Hematopoietic multipotent progenitor cell treated with erythropoietin and hydrocortisone succinate and interleukin-3 and kit ligand, for 8 days (in vitro differentiated cells): Measurements from ENCODE around the gene THRAP3.
"Not testable (repeated sequence)": the region's sequence is repeated elsewhere in the genome, so short reads cannot be mapped to it uniquely, and the experiment has no call there.

Experiments used
- DNase-seq: peaks from one replicate; pipeline ENCODE4 v3.0.0-alpha.2; 2015

The THRAP3 gene

GRCh38 chr1:36208978-36209703, 15.1 kb upstream of the THRAP3 start:
- no peak for DNase-seq

DNA sequence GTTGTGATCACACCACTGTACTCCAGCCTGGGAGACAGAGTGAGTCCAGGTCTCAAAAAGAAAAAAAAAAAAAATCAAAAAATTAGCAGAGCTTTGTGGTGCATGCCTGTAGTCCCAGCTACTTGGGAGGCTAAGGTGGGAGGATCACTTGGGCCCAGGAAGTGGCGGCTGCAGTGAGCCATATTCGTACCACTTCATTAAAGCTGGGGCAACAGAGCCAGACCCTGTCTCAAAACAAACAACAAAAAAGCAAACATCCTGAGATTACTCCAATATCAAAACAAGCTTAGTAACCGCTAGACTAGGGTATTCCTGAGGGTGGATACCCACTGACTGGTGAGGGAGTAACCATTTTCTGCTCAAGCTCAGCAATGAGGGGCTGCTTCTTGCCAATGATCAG, 12.9 kb upstream of the THRAP3 start:
- no peak for DNase-seq

- no peak for DNase-seq
These were observed 12.4 kb upstream of the THRAP3 start for GRCh38 chr1:36211841-36212240.

DNA sequence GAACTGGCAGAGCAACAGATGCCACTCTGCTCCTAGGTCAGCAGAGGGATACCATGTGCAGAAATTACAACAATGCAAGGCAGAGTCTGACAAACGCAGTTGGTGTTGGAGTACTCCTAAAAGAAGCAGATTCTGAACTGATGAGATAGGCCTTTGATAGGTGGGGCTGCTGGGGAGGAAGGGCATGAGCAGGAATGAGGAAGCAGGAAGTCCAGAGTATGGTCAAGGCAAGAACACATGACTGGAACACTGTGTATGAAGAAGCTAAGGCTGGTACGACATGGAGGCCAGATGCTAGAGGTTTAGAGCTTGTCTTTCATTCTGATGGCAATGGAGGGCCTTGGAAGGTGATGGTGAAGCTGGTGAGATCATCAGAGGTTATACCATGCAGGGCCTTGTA, 11.5 kb upstream of the THRAP3 start:
- peak; percentile 32 for DNase-seq

GRCh38 chr1:36217670-36218069, 6.6 kb upstream of the THRAP3 start:
- DNase-seq, result peak; percentile 35

DNA sequence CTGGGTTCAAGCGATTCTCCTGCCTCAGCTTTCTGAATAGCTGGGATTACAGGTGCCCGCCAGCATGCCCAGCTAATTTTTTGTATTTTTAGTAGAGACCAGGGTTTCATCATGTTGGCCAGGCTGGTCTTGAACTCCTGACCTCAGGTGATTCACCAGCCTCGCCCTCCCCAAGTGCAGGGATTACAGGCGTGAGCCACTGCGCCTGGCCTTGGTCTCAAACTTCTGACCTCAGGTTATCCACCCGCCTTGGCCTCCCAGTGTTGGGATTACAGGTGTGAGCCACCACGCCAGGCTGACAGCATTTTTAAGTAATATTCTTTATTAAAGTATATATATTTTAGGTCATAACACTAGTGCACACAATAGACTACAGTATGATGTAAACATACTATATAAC, 2.3 kb upstream of the THRAP3 start:
- DNase-seq, result not testable (repeated sequence)

GRCh38 chr1:36222481-36223380, 1.5 kb upstream of the THRAP3 start:
- DNase-seq, result no peak

GRCh38 chr1:36223381-36223995, 755 bp upstream of the THRAP3 start:
- peak; percentile 83 for DNase-seq

- peak; percentile 92 for DNase-seq
These were observed 467 bp downstream of the THRAP3 start for GRCh38 chr1:36224537-36225282.

DNA sequence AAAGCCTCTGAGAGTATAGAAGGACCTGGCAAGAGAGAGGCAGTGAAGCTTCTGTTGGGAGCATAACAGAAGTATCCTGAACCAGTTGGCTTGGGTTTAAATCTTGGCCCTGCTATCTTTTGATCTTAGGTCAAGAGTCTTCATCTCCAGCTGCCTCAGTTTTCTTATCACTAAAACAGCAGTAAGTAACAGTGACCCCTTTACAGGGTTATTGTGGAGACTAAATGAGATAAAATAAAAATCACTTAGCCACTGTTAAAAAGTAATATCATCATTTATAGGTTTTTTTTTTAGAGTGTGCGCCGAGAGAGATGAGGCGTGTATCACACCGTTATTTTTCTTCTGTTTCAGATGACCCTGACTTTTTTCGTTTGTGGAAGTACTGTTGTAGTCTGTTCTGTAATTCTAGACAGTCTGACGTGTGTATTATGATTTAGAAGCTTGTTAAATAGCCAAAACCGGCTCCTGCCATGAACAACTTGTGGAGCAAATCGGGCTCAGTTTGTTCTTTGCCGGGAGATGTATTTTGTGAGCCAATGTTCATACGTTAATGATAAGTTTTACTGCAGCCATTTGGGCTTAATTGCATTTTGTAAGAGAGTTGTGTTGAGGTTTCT, 1.1 kb downstream of the THRAP3 start:
- DNase-seq, result peak; percentile 42

- DNase-seq, result not testable (repeated sequence)
These were observed 6.0 kb downstream of the THRAP3 start for GRCh38 chr1:36230279-36230678.

- DNase-seq, result no peak
These were observed 6.9 kb downstream of the THRAP3 start for GRCh38 chr1:36231191-36231590.

- no peak for DNase-seq
These were observed 8.2 kb downstream of the THRAP3 start for GRCh38 chr1:36232212-36233095.

DNA sequence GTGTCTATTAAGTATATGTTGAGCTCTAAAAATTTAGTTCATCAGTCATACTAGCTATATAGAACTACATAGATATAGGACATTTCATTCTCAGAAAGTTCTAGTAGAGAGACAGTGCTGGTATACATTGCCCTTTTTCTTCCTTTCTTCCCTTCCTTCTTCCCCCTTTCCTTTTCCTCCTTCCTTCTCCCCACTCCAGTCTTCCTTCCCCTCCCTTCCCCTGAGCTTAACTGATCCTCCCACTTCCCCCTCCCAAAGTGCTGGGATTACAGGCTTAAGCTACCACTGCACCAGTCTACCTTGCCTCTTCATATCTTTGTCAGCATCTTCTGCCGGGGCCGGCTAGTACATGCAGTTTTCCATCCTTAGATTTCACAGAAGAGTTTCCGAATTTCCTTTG, 12.1 kb downstream of the THRAP3 start:
- no peak for DNase-seq

DNA sequence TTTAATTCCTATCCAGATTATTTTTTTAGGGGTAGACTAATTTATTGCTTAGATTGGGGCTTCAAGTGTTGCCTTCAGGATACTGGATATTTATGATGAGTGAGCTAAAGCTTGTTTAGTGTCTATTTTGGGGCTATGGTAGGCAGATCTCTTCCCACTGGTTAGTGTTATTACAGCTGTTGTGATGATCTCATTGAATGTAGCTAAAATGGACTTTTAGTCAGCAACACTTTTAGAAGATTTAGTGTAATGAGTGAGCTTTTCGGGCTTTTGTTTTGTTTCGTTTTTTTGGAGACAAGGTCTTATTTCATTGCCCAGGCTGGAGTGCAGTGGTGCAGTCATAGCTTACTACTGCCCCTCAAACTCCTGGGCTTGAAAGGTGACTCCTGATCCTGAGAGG, 14.2 kb downstream of the THRAP3 start:
- DNase-seq, result no peak

GRCh38 chr1:36239941-36240637, 15.8 kb downstream of the THRAP3 start:
- no peak for DNase-seq

DNA sequence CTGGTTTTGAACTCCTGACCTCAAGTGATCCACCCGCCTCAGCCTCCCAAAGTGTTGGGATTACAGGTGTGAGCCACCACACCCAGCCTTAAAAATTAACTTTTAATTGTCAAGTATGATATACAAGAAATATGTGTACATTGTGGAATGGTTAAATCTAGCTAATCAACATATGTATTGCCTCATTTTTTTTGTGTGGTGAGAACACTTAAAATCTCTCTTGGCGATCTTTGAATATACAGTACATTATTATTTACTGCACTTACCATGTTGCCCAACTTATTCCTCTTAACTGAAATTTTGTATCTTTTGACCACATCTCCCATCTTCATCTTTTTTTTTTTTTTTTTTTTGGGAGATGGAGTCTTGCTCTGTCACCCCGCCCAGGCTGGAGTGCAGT, 23.3 kb downstream of the THRAP3 start:
- DNase-seq, result no peak

- peak; percentile 68 for DNase-seq
These were observed 24.1 kb downstream of the THRAP3 start for GRCh38 chr1:36248250-36248894.

GRCh38 chr1:36251794-36252481, 27.7 kb downstream of the THRAP3 start:
- no peak for DNase-seq

GRCh38 chr1:36252482-36252824, 28.2 kb downstream of the THRAP3 start:
- not testable (repeated sequence) for DNase-seq
